ENCODE measurements around the gene RPL19. TPM values are rescaled to one million over a fixed set of nuclear protein-coding genes. Genes with fewer than 3 reads are reported as not detected.
"Not testable (repeated sequence)": the region's sequence is repeated elsewhere in the genome, so short reads cannot be mapped to it uniquely, and the experiment has no call there.

RPL19 gene
- total RNA-seq, 1 experiment from 2014 or later = 4,123 TPM

DNA sequence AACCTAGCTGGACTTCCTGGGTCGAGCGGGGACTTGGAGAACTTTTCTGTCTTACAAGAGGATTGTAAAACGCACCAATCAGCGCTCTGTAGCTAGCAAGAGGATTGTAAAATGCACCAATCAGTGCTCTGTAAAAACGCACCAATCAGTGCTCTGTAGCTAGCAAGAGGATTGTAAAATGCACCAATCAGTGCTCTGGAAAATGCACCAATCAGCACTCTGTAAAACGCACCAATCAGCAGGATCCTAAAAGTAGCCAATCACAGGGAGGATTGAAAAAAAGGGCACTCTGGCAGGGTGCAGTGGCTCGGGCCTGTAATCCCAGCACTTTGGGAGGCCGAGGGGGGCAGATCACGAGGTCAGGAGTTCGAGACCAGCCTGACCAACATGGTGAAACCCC lies 31.6 kb upstream of the RPL19 start:
- DNase-seq, H3K4me3 ChIP-seq, H3K27me3 ChIP-seq, H3K9me3 ChIP-seq, H3K36me3 ChIP-seq: not testable (repeated sequence)

DNA sequence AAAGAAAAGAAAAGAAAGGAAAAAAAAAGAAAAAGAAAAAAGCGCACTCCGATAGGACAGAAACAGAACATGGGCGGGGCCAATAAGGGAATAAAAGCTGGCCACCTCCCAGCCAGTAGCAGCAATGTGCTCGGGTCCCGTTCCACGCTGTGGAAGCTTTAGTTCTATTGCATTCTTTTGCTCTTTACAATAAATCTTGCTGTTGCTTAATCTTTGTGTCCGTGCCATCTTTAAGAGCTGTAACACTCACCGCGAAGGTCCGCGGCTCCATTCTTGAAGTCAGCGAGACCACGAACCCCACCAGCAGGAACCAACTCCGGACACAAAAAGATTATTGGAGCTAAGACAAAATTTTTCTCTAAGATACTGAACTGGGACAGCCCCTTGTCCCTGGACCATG lies 31.0 kb upstream of the RPL19 start:
- no peak for DNase-seq
- H3K27me3 ChIP-seq = 0 out of 2 replicates have a peak, but pooled peaks cover 2% of the 10 kb centered on the region
- H3K36me3 ChIP-seq = no peaks in the 10 kb centered on the region
- peaks cover 5% of the 10 kb centered on the region for H3K9me3 ChIP-seq
- no peak overlapping the region for H3K4me3 ChIP-seq

GRCh38 chr17:39169518-39169917 lies 30.6 kb upstream of the RPL19 start:
- Histone ChIP-seq H3K4me3 (no peak overlapping the region), H3K36me3 (no peaks in the 10 kb centered on the region), H3K9me3 (peaks cover 5% of the 10 kb centered on the region), H3K27me3 (no peaks in the 10 kb centered on the region)
- no peak for DNase-seq

DNA sequence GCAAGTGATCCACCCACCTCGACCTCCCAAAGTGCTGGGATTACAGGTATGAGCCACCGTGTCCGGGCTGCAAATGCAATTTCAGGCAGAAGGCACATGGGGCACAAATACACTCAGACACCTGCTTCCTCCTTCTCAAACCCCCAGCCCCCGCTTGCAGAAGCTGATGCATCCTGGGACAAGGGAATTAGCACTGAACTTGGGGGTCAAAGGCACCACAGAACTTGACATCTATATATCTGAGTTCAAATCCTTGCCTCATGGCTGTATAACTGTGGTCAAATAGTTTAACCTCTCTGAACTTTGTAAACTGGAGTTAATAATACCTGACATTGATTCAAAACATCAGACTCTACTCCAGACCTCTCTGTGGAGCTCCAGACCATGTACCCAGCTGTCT lies 30.0 kb upstream of the RPL19 start:
- H3K36me3 ChIP-seq = peaks cover 4% of the 10 kb centered on the region
- no peak overlapping the region for H3K4me3 ChIP-seq
- no peak for DNase-seq
- H3K27me3 ChIP-seq = no peaks in the 10 kb centered on the region
- peaks cover 5% of the 10 kb centered on the region for H3K9me3 ChIP-seq

GRCh38 chr17:39170558-39170957 lies 29.5 kb upstream of the RPL19 start:
- H3K27me3 ChIP-seq = no peaks in the 10 kb centered on the region
- H3K4me3 ChIP-seq = no peak overlapping the region

DNA sequence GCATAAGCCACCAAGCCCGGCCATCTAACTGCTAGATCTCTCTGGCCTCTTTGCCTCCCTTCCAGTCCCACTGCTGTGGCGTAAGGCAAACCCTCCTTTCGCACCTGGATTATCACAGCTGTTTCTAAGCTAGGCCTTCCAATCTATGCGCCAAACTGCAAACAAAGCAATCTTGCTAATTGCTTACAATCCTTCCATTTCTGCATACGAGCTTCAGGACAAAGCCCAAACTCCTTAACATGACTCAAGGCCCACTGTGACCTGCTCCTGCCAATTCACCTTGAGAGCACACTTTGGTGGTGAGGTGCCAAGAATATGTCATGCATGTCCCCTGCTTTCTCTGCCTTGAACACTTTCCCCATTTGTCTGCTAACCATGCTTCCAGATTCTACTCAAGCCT lies 28.1 kb upstream of the RPL19 start:
- H3K4me3 ChIP-seq = no peak overlapping the region
- H3K36me3 ChIP-seq = peaks cover 22% of the 10 kb centered on the region
- H3K9me3 ChIP-seq = peaks cover 5% of the 10 kb centered on the region
- H3K27me3 ChIP-seq = no peaks in the 10 kb centered on the region
- DNase-seq = no peak

More at GRCh38 chr17:39170558-39170957, 29.5 kb upstream of the RPL19 start:
- no peak for DNase-seq
- Histone ChIP-seq H3K9me3 (peaks cover 5% of the 10 kb centered on the region), H3K36me3 (peaks cover 9% of the 10 kb centered on the region)

DNA sequence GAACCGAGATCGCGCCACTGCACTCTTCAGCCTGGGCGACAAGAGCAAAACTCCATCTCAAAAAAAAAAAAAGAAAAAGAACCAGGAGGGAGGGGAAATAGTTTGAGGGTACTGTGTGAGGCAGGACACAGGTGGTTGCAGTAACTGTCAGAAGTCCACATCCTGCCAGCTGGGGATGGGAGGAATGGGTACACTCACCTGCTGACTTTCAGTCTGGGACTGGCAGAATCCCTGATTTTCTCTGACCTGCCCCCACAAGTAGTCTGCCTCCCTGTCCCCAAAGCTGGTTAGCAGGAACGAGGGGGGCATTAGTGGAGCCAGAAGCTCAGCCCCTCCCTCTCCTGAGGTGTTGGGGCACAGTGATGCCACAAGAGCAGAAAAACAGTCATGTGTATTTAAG lies 27.0 kb upstream of the RPL19 start:
- H3K27me3 ChIP-seq = no peaks in the 10 kb centered on the region
- DNase-seq = no peak

GRCh38 chr17:39173526-39174274 lies 26.4 kb upstream of the RPL19 start:
- no peak for DNase-seq
- Histone ChIP-seq H3K9me3 (peaks cover under 1% of the 10 kb centered on the region; the same call in 1 of the 2 replicates), H3K36me3 (peaks cover 33% of the 10 kb centered on the region), H3K27me3 (no peaks in the 10 kb centered on the region), H3K4me3 (no peak overlapping the region)

More for the DNA sequence above, 27.0 kb upstream of the RPL19 start:
- no peak overlapping the region for H3K4me3 ChIP-seq
- H3K9me3 ChIP-seq = peaks cover 5% of the 10 kb centered on the region
- H3K36me3 ChIP-seq = peaks cover 33% of the 10 kb centered on the region

DNA sequence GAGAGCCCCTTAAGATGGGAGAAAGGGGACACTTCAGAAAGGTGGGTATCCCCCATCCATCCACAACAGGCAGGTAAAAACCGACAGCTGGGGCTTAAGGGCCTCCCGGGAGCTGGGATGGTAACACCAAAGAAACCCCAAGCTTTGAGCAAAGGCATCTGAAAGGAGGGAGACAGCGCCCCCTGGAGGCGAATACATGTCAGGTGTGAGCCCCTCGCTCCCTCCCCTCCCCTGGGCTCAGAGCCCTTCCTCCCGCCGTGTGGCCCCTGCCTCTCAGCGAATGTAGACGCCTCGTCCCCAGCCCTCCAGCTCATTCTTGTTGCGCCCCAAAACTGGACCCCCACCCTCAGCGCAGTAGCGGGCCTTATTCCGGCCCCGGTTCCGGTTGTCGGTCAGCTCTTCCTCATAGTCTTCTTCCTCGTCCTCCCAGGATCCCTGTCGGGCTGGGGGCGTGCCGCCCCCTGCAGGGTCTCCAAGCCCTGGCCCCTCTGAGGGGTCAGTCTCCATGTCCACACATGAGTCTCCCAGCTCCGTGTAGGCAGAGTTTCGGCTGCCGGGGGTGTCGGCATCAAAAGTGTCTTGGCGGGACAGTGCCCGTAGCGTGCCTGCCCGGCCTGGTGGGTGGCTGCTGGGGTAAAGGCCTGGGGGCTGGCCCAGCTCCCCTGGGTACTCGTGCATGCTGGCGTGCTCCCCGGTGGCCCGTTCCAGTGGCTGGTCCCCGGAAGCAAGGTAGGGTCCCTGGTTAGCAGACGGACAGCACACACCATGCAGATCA lies 25.0 kb upstream of the RPL19 start:
- H3K4me3 ChIP-seq = no peak overlapping the region
- H3K27me3 ChIP-seq = no peaks in the 10 kb centered on the region
- peaks cover 33% of the 10 kb centered on the region for H3K36me3 ChIP-seq
- H3K9me3 ChIP-seq = no peaks in the 10 kb centered on the region
- peak; percentile 57 for DNase-seq

DNA sequence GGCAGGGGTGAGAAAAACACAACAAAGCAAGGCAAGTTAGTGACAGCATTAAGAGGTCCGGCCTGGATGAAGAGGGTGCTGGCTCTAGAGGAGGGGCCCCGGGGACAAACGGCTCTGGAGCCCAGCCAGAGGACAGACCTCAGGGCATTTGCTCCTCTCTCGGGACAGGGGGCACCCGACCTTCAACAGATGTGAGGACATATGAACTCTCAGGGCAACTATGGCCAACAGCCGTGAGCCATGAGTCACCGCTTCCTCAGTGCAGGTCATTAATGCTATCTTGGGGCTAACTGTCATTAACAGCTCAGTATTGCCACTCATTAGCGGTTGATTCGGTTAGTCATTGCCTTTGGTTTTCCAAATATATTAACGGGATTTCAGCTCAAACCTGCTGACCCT lies 24.4 kb upstream of the RPL19 start:
- Histone ChIP-seq H3K4me3 (no peak overlapping the region), H3K36me3 (peaks cover 34% of the 10 kb centered on the region), H3K9me3 (no peaks in the 10 kb centered on the region), H3K27me3 (no peaks in the 10 kb centered on the region)
- DNase-seq = peak; percentile 26

GRCh38 chr17:39177256-39177655 lies 22.8 kb upstream of the RPL19 start:
- Histone ChIP-seq H3K4me3 (no peak overlapping the region), H3K36me3 (peaks cover 42% of the 10 kb centered on the region), H3K27me3 (no peaks in the 10 kb centered on the region), H3K9me3 (no peaks in the 10 kb centered on the region)
- DNase-seq = peak; percentile 21

GRCh38 chr17:39178536-39178935 lies 21.5 kb upstream of the RPL19 start:
- Histone ChIP-seq H3K9me3 (no peaks in the 10 kb centered on the region), H3K4me3 (no peak overlapping the region), H3K36me3 (peaks cover 42% of the 10 kb centered on the region), H3K27me3 (no peaks in the 10 kb centered on the region)
- DNase-seq = peak; percentile 65

DNA sequence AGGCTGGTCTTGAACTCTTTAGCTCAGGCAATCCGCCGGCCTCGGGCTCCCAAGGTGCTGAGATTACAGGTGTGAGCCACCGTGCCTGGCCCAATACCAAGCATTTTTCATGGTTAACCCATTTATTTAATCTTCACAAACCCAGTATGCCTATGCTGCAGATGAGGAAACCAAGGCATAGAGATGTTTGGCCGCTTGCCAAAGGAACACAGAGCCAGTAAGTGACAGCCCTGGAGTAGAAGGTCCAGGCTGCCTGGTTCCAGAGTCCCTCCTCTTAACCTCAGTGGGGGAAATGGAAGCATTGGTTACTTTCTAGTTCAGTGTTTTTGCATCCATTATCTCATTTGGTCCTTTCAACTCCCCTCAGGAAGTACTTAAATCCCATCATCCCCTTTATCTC lies 18.8 kb upstream of the RPL19 start:
- no peaks in the 10 kb centered on the region for H3K27me3 ChIP-seq

GRCh38 chr17:39183045-39183444 lies 17.0 kb upstream of the RPL19 start:
- H3K9me3 ChIP-seq = no peaks in the 10 kb centered on the region
- H3K36me3 ChIP-seq = peaks cover 30% of the 10 kb centered on the region
- no peak for DNase-seq
- no peaks in the 10 kb centered on the region for H3K27me3 ChIP-seq
- no peak overlapping the region for H3K4me3 ChIP-seq

More for the DNA sequence above, 18.8 kb upstream of the RPL19 start:
- DNase-seq = no peak
- peaks cover 35% of the 10 kb centered on the region for H3K36me3 ChIP-seq
- no peaks in the 10 kb centered on the region for H3K9me3 ChIP-seq
- no peak overlapping the region for H3K4me3 ChIP-seq

GRCh38 chr17:39183720-39184119 lies 16.4 kb upstream of the RPL19 start:
- DNase-seq = no peak
- Histone ChIP-seq H3K4me3 (no peak overlapping the region), H3K9me3 (no peaks in the 10 kb centered on the region), H3K36me3 (peaks cover 32% of the 10 kb centered on the region), H3K27me3 (no peaks in the 10 kb centered on the region)

GRCh38 chr17:39186481-39187002 lies 13.5 kb upstream of the RPL19 start:
- no peak for DNase-seq
- Histone ChIP-seq H3K36me3 (peaks cover 49% of the 10 kb centered on the region), H3K4me3 (no peak overlapping the region), H3K27me3 (no peaks in the 10 kb centered on the region), H3K9me3 (no peaks in the 10 kb centered on the region)

DNA sequence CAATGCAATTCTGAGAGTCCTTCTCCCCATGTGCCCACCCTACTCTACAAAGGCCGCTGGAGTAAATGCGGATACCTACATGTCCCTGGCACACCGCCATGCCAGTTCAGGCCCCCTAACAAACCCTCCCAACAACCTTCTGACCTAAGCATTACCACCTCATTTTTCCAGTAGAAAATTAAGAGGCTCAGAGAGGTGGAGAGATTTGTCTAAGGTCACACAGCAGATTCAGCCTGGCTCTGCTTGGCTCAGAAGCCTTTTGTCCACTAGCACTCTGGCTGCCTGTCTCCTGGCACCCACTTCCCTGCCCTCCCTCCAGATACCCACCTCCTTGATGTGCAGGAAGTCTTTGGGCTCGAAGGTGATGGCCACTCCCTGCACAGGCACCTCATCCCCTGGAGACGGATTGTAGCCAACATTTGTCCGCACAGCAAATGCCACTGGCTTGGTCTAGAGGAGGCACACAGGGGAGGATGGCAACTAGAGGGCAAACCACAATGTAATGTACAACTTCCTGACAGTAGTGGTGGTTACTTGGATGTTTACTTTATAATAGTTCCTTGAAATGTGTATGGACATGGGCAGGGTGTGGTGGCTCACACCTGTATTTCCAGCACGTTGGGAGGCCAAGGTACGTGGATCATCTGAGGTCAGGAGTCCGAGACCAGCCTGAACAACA lies 12.8 kb upstream of the RPL19 start:
- DNase-seq = no peak
- Histone ChIP-seq H3K4me3 (no peak overlapping the region), H3K27me3 (no peaks in the 10 kb centered on the region), H3K9me3 (no peaks in the 10 kb centered on the region), H3K36me3 (peaks cover 55% of the 10 kb centered on the region)

Data from MG63 (cell line).